GM19043 (cell line): ENCODE results near the gene MXRA8.
A peak's percentile ranks its signal among the peaks of the same experiment; 100 is the strongest.

Experiments
- ATAC-seq: cut with Tn5 transposase; IDR thresholded peaks from one replicate; pipeline ENCODE4 v1.9.1; 2021; ENCODE audit warnings: low read depth; ENCODE audit not compliant: unreplicated experiment

MXRA8 gene

DNA sequence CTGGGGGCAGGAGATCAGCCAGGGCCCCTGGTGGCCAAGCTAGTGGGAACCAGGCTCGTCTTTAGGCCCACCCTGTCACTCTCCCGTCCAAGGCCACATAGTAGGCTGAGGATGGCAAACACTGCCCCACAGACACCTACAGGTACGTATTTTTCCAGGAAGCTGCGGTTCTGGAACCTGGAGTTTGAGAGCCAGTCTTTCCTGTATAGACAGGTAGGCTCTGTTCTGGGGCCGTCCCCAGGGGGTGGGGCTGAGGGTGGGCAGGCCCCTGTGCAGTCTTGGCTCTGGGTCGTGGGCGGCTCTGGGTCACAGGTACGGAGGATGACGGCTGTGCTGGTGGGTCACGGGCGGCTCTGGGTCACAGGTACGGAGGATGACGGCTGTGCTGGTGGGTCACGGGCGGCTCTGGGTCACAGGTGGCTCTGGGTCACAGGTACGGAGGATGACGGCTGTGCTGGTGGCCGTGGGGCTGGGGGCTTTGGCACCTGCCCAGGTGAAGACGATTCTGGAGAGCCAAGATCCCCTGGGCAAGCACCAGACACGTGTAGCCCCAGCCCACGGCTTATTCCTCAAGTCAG is 47.8 kb downstream of the MXRA8 start:
- ATAC-seq = no peak

- ATAC-seq = no peak
These were observed 48.3 kb downstream of the MXRA8 start for GRCh38 chr1:1310109-1310385.

DNA sequence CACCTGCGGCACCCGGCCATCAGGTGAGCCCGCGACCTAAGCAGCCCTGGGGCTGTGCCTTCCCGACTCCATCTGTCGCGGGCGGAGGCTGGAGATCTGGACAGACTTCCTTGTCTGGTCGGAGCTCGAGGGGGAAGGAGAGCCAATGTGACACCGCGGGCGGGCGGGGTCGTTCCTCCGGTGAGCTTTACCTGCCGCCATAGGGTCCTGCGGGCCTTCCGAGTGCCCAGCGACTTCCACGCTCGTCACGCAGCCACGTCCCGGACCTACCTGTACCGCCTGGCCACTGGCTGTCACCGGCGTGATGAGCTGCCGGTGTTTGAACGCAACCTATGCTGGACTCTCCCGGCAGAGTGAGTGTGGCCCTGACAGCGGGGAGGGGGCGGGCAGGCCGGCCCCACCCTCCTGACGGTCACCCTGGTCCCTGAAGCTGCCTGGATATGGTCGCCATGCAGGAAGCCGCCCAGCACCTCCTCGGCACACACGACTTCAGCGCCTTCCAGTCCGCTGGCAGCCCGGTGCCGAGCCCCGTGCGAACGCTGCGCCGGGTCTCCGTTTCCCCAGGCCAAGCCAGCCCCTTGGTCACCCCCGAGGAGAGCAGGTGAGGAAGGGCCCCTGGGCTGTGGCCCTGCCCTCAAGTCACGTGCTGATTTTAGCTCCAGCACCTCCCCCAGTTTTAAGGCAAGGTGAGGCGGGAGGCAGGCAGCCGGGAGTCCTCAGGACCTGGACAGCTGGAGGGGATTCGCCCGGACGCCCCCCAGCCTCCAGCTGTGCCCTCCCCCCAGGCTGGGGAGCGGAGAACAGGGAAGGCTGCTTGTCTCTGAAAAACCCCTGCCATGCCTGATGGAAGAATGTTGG is 48.9 kb downstream of the MXRA8 start:
- no peak for ATAC-seq

DNA sequence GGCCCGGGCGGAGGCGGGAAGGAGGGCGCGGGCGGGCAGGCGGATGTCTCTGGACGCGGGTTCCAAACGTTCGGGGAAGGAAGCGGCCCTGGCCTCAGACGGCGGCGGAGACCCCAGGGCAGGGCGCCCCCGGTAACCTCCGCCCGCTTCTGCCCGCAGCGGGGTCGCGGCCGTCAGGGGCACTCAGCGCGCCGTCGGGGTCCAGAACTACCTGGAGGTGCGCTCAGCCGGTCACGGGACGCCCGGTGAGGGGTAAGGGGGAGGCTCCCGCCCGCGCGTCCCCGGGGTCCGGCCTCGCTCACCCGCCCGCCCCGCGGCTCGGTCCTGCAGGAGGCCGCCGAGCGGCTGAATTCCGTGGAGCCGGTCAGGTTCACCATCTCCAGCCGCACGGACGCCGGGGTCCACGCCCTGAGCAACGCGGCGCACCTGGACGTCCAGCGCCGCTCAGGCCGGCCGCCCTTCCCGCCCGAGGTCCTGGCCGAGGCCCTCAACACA is 49.6 kb downstream of the MXRA8 start:
- no peak for ATAC-seq

DNA sequence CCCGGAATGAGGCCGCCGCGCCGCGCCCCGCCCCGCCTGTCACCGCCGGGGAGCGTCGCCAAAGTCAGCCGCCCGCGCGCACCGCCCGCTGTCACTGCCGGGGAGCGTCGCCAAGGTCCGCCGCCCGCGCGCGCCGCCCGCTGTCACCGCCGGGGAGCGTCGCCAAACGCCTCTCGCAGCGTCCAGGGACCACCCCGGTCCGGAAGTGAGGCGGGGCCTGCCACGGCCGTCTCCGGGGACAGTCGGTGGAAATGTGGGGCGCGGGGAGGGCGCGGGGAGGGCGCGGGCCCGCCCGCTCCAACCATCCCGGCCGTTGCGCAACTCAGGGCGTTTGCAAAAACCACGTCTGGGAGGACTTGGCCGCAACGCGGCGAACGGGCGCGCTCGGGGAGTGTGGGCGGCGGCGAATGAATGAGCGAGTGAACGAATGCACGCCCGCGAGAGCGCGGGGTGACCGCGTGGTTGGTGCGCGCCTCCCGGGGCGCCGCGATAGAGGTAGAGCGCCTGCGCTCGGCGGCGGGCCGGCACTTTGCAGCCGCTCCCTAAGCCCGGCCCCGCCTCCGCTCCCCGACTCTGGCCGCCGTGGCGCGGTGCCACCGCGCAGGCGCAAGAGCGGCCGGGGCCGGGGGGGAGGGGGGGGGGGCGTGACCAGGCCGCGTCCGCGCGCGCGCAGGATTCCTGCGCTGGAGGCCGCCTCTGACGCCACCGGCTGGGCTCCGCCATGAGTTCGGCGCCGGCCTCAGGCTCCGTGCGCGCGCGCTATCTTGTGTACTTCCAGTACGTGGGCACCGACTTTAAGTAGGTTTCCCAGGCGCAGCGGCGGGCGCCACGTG is 50.2 kb downstream of the MXRA8 start, which contains the start of the genes ACAP3 and PUSL1:
Gene ACAP3, minus strand, starts transcription at position 8 of the 833 bp plus-strand sequence. CDS start 115 bp downstream, outside the sequence.
Gene PUSL1, plus strand, starts transcription at position 675 of the 833 bp plus-strand sequence. Its CDS starts 47 bp downstream, at position 722.
- peak; percentile 54 for ATAC-seq

- no peak for ATAC-seq
These were observed 51.0 kb downstream of the MXRA8 start for GRCh38 chr1:1307261-1307922.

GRCh38 chr1:1306661-1307260 is 51.6 kb downstream of the MXRA8 start:
- ATAC-seq = no peak

- no peak for ATAC-seq
These were observed 52.2 kb downstream of the MXRA8 start for GRCh38 chr1:1306070-1306660.

DNA sequence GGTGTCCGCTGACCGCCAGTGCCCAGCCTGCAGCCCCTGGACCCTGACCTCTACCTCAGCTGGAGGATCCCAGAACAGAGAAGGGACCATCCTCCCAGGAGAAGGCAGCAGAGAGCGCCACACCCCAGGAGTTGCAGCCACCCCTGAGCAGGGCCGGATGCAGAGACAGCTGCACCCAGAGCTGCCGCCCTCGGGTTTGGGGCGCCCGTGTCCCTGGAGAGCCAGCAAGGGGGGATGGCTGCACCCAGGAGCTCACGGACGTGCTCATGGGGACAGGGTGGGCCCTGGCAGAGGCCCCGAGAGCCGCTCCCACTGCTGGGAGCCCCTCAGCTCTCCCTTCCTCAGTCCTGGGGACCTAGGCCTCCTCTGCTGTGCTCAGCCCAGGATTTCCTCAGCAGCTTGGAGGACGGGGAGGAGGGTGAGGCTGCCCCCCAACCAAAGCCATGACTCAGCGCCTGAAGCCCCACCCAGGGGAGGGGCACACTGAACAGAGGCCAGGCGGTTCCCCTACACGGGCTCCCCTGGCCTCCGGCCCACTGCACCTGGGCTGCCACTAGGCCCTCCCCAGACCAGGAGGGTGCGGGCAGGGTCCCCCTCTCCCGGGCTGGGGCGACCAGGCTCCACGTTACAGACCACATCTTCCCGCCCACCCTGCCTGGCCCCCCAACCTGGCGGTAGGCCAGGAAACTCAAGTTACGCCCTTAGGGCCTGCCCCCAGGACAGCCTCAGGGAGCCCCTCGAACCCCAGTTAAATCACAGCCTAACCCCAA is 52.9 kb downstream of the MXRA8 start:
- no peak for ATAC-seq

- no peak for ATAC-seq
These were observed 53.7 kb downstream of the MXRA8 start for GRCh38 chr1:1304331-1305299.

DNA sequence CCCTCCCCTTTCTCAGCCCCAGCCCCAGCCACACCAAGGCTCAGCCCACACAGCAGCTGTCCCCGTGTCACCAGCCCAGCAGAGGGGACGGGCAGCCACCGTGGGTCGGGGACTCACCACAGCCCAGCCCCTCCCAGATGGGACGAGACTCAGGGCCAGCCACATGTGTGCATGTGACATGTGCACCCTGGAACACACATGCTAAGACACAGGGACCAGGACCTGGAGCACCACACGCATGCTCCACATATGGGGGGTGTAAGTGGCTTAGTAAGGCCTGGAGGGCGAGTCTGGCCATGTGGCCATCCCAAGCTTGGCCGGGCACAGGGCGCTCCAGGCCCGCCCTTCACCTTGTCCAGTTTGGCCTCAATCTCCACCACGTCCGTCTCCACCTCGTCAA is 54.6 kb downstream of the MXRA8 start:
- ATAC-seq = no peak

DNA sequence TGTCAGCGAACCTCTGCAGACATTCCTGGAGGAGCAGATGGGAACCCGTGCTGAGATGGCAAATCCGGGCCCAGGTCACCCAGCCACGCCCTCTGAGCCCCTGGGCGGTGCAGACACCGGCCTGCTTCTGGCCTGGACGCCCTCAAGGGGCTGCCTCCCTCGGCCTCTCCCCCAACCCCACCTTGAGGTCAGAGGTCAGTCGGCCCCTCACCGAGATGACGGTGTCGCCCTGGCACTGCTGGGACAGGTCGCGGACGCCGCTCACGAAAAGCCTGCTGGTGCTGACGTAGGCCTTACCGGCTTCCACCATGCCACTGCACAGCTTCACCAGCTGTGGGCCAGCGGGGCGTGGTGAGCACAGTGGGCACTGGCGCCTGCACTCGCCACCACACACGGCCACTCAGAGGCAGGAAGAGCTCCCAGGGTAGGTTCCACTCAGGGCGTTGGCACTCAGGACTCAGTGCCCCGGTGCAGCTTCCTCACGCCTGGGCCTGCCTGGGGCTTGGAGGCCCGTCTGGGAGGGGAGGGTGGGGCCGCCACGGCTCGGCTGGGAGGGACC is 55.3 kb downstream of the MXRA8 start:
- ATAC-seq = no peak
